PFSK-1 (cell line): Measurements from ENCODE around the gene VPS16.

Experiments
- FOXP2 ChIP-seq: optimal IDR thresholded peaks from 2 replicates; pipeline ENCODE3; 2011; ENCODE audit warnings: borderline replicate concordance, control low read depth, inconsistent platforms; ENCODE audit not compliant: insufficient read depth; ENCODE audit errors: extremely low read length, extremely low read depth
- POLR2AphosphoS5 ChIP-seq: IDR thresholded peaks from 2 replicates; pipeline ENCODE4 v1.6.1; 2012; ENCODE audit warnings: low read depth, mild to moderate bottlenecking, control low read depth, low read length, moderate library complexity
- REST ChIP-seq, 2 experiments: IDR thresholded peaks; 2 replicates each; pipeline versions ENCODE4 v1.6.1 to v1.8.0; 2011 to 2012; ENCODE audit warnings: low read depth in 2 of 2, low read length in 2 of 2, control low read depth in 1 of 2, inconsistent platforms in 1 of 2, mild to moderate bottlenecking in 1 of 2, moderate library complexity in 1 of 2; ENCODE audit not compliant: insufficient read depth in 1 of 2
- SIN3A ChIP-seq: IDR thresholded peaks from 2 replicates; pipeline ENCODE4 v1.6.1; 2012; ENCODE audit warnings: mild to moderate bottlenecking, low read length, moderate library complexity, borderline replicate concordance; ENCODE audit not compliant: insufficient read depth
- TAF1 ChIP-seq: IDR thresholded peaks from 2 replicates; pipeline ENCODE4 v1.6.1; 2012; ENCODE audit warnings: low read length, control low read depth, borderline replicate concordance; ENCODE audit not compliant: insufficient read depth

The VPS16 gene

DNA sequence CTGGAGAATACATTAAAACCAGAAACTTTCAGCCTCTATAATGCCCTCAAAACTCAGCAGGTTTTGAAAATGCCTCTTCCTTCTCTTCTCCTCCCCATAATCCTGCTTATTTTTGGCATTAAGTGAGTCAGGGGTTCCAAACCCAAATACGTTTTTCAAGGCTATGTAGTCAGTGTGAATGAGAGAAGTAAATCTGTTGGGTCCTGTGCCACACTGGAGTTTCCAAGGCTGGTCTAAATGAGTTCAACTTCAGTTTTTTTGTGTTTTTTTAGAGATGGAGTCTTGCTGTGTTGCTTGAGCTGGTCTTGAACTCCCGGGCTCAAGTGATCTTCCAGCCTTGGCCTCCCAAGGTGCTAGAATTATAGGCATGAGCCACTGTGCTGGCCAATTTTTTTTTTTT, 53.7 kb downstream of the VPS16 start:
- no peak for TF ChIP-seq TAF1
- no peak for TF ChIP-seq FOXP2
- TF ChIP-seq SIN3A, result no peak
- TF ChIP-seq POLR2AphosphoS5, result no peak
- TF ChIP-seq REST (IDR thresholded peaks at IDR 0.05; ENCODE audit: insufficient read depth in 1 of 2, low read depth in 2 of 2, low read length in 2 of 2), result no peak

GRCh38 chr20:2899243-2899642, 58.7 kb downstream of the VPS16 start:
- TF ChIP-seq TAF1, result no peak
- TF ChIP-seq SIN3A, result no peak
- no peak for TF ChIP-seq POLR2AphosphoS5
- TF ChIP-seq REST (IDR thresholded peaks at IDR 0.05; ENCODE audit: insufficient read depth in 1 of 2, low read depth in 2 of 2, low read length in 2 of 2), result no peak
- no peak for TF ChIP-seq FOXP2

DNA sequence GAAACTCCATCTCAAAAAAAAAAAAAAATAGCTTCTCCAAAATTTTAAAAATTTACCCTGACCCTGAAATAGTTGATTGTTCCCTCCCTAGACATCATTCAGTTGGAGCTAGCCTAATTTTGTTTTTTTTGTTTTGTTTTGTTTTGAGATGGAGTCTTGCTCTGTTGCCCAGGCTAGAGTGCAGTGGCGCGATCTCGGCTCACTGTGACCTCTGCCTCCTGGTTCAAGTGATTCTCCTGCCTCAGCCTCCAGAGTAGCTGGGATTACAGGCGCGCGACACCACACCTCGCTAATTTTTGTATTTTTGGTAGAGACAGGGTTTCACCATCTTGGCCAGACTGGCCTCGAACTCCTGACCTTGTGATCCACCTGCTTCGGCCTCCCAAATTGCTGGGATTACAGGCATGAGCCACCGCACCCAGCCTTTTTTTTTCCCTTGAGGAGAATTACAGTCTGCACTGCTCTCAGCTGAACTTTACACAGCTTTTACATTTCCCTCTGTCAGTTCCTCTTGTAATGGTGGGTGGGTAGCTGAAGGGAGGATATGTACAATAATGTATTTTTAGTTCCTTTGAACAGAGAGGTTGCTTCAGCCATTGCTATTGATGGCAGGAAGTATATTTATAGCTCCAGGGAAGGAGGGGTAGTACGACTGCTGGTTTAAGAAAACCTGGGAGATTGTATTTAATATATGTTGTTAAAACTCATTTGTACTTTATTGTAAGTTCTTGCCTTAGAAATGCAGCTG, 60.5 kb downstream of the VPS16 start:
- no peak for TF ChIP-seq TAF1
- TF ChIP-seq FOXP2, result no peak
- no peak for TF ChIP-seq SIN3A
- no peak for TF ChIP-seq REST (IDR thresholded peaks at IDR 0.05; ENCODE audit: insufficient read depth in 1 of 2, low read depth in 2 of 2, low read length in 2 of 2)
- no peak for TF ChIP-seq POLR2AphosphoS5

- TF ChIP-seq TAF1, result no peak
- no peak for TF ChIP-seq POLR2AphosphoS5
- TF ChIP-seq FOXP2, result no peak
- no peak for TF ChIP-seq SIN3A
- TF ChIP-seq REST (IDR thresholded peaks at IDR 0.05; ENCODE audit: insufficient read depth in 1 of 2, low read depth in 2 of 2, low read length in 2 of 2), result no peak
Measured at GRCh38 chr20:2902291-2902690, 61.7 kb downstream of the VPS16 start.
